B cell (primary cell): ENCODE results near the gene DNM2. TPM values are rescaled to one million over a fixed set of nuclear protein-coding genes. Genes with fewer than 3 reads are reported as not detected.

ENCODE experiments used
- ATAC-seq: fragments of 200-7000 bp; cut with Tn5 transposase; one replicate; pipeline ENCODE4 v1.10.0; 2021; ENCODE audit warnings: low read depth, mild to moderate bottlenecking, moderate number of reproducible peaks, moderate library complexity
- CTCF ChIA-PET: fragments of 350-600 bp; sonication (Branson Sonifier 250); formaldehyde crosslinking; loops from one replicate; lab custom pipeline; 2021; ENCODE audit warnings: antibody characterized with exemption, inconsistent platforms; lab: Charles Lee
- POLR2A ChIA-PET: fragments of 350-600 bp; sonication (Branson Sonifier 250); formaldehyde crosslinking; loops from one replicate; lab custom pipeline; 2021; ENCODE audit warnings: antibody characterized with exemption; lab: Charles Lee
- DNase-seq: peaks from one replicate; pipeline ENCODE4 v3.0.0; 2013
- H2AFZ ChIP-seq: 2 replicates; pipeline ENCODE4 v1.6.1; 2012; ENCODE audit warnings: mild to moderate bottlenecking, low read depth, low read length; ENCODE audit not compliant: insufficient read depth, poor library complexity, severe bottlenecking
- H3K27ac ChIP-seq, 2 donors: 1 replicate in 1 of 2; 2 replicates in 1 of 2; pipeline ENCODE4 v1.5.1; 2012 to 2013; ENCODE audit warnings: low read length in 2 of 2, mild to moderate bottlenecking in 2 of 2, moderate library complexity in 1 of 2
- H3K27me3 ChIP-seq, 4 experiments: fragments of 200-600 bp in 1 of 4; sonication (generic) in 1 of 4; replicated peaks in 1 of 4; 1 replicate in 2 of 4; 2 replicates in 2 of 4; pipeline versions ENCODE4 v1.6.1 to v1.7.0; 2013 to 2016; ENCODE audit warnings: low read length in 3 of 4, mild to moderate bottlenecking in 2 of 4, mixed read lengths in 1 of 4, moderate library complexity in 1 of 4; ENCODE audit not compliant: insufficient read depth in 4 of 4, control insufficient read depth in 3 of 4; ENCODE audit errors: control extremely low read depth in 1 of 4
- H3K36me3 ChIP-seq, 2 experiments: replicated peaks in 1 of 2; 1 replicate in 1 of 2; 2 replicates in 1 of 2; pipeline versions ENCODE4 v1.6.1 to v1.7.1; 2013; ENCODE audit warnings: low read length in 1 of 2; ENCODE audit not compliant: insufficient read depth in 2 of 2, control insufficient read depth in 1 of 2; ENCODE audit errors: control extremely low read depth in 1 of 2, extremely low read depth in 1 of 2
- H3K4me1 ChIP-seq, 2 donors: fragments of 200-600 bp in 1 of 2; sonication (generic) in 1 of 2; 1 replicate in 1 of 2; 2 replicates in 1 of 2; pipeline versions ENCODE4 v1.5.1 to v1.6.1; 2013 to 2017; ENCODE audit warnings: low read length in 2 of 2; ENCODE audit not compliant: control insufficient read depth in 2 of 2, insufficient read depth in 2 of 2
- H3K4me2 ChIP-seq: replicated peaks from 2 replicates; pipeline ENCODE3; 2012; ENCODE audit warnings: mild to moderate bottlenecking, low read depth, low read length; ENCODE audit not compliant: poor library complexity, severe bottlenecking
- H3K4me3 ChIP-seq, 5 experiments: fragments of 200-600 bp in 1 of 5; sonication (generic) in 1 of 5; 1 replicate in 3 of 5; 2 replicates in 2 of 5; pipeline versions ENCODE4 v1.5.1 to v1.7.0; 2011 to 2016; ENCODE audit warnings: low read length in 4 of 5, mild to moderate bottlenecking in 4 of 5, low read depth in 2 of 5, control low read depth in 1 of 5, moderate library complexity in 1 of 5; ENCODE audit not compliant: insufficient read depth in 1 of 5; ENCODE audit errors: control extremely low read depth in 1 of 5, extremely low read depth in 1 of 5
- H3K79me2 ChIP-seq: fragments of 200-600 bp; sonication (generic); one replicate; pipeline ENCODE4 v1.6.0; 2016; ENCODE audit warnings: low read length; ENCODE audit not compliant: control insufficient read depth, insufficient read depth
- H3K9ac ChIP-seq: fragments of 200-600 bp; sonication (generic); 2 replicates; pipeline ENCODE4 v1.6.1; 2017; ENCODE audit warnings: mild to moderate bottlenecking, low read length, moderate library complexity
- H3K9me3 ChIP-seq, 3 donors: one replicate each; pipeline versions ENCODE4 v1.6.1 to v1.7.1; 2013; ENCODE audit warnings: low read length in 2 of 3; ENCODE audit not compliant: control insufficient read depth in 2 of 3, insufficient read depth in 1 of 3; ENCODE audit errors: control extremely low read depth in 1 of 3
- H4K20me1 ChIP-seq: 2 replicates; pipeline ENCODE4 v1.6.0; 2012; ENCODE audit warnings: mild to moderate bottlenecking, low read length; ENCODE audit not compliant: insufficient read depth, control insufficient read depth, poor library complexity, severe bottlenecking
- H3K27ac Mint-ChIP-seq: one replicate; pipeline ENCODE4 v1.8.0; 2021; ENCODE audit warnings: mixed read lengths
- H3K27me3 Mint-ChIP-seq: one replicate; pipeline ENCODE4 v1.8.0; 2021; ENCODE audit warnings: mixed read lengths
- H3K4me1 Mint-ChIP-seq: one replicate; pipeline ENCODE4 v1.8.0; 2021; ENCODE audit warnings: mixed read lengths
- H3K4me3 Mint-ChIP-seq: one replicate; pipeline ENCODE4 v1.8.0; 2021; ENCODE audit warnings: mixed read lengths
- H3K9me3 Mint-ChIP-seq: one replicate; pipeline ENCODE4 v1.8.0; 2022; ENCODE audit warnings: mixed read lengths; ENCODE audit not compliant: insufficient read depth
- EZH2 ChIP-seq: IDR thresholded peaks from 2 replicates; pipeline ENCODE4 v1.6.1; 2012; ENCODE audit warnings: borderline replicate concordance, low read depth, mild to moderate bottlenecking, moderate library complexity, low read length; ENCODE audit not compliant: insufficient read depth, poor library complexity, severe bottlenecking
- WGBS: methylation state at CpG from one replicate; pipeline ENCODE4 v1.1.5; 2013; ENCODE audit warnings: missing lambda C conversion rate; ENCODE audit not compliant: insufficient coverage; 5-methylcytosine and 5-hydroxymethylcytosine counted together
- intact Hi-C: fragments of 100-400 bp; cut with micrococcal nuclease; formaldehyde crosslinking; loops from one replicate; pipeline ENCODE4 v1.10.0; 2022
- polyA plus RNA-seq: library from polyadenylated mRNA; depleted of rRNA; stranded (reverse); fragments of >200 nt; gene quantifications from 2 replicates; pipeline ENCODE4 v1.2.3, GENCODE V29; 2012
- total RNA-seq, 2 donors: library from RNA; stranded (reverse); fragments of 120-200 nt in 1 of 2; gene quantifications; 1 replicate in 1 of 2; 2 replicates in 1 of 2; pipeline versions ENCODE4 v1.2.3 to v1.2.4, GENCODE V29; 2013 to 2022
- TF ChIP-seq, protein P1 (sequence below): fragments of 200-600 bp; IDR thresholded peaks from one replicate; pipeline ENCODE4 v1.8.0; 2022; ENCODE audit warnings: antibody characterized with exemption, mild to moderate bottlenecking

Gene DNM2
- total and polyA plus RNA-seq, 2 donors (not counting 1 experiment from before 2014, with no cell fraction given): 163 to 353 TPM

DNA sequence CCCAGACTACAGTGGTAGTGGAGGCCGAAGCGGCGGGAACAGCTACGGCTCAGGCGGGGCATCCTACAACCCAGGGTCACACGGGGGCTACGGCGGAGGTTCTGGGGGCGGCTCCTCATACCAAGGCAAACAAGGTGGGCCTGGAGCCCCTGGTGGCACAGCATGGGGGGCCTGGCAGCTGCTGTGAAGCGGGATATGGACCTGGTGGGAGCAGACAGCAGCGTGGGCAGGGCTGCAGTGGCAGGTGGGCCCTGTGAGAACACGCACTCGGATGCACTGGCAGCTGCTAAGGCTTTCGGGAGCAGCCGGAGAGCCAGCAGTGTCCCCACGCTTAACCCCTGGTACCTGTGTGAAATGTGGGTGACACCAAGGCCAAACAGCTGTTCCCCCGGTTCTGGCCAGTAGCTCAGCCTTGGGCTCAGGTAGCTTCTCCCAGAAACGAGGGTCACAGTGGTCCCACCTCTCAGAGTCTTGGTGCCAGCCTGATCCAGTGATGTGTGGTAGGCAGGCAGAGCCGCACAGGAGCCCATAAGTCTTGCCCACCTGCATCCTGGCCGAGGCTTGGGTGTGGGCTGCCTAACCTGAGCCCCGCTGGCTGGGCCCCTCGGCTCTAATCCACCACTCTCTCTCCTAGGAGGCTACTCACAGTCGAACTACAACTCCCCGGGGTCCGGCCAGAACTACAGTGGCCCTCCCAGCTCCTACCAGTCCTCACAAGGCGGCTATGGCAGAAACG, 29.2 kb upstream of the DNM2 start:
- Histone ChIP-seq H3K27ac (no peak overlapping the region), H3K79me2 (peaks cover 12% of the 10 kb centered on the region), H3K9ac (no peak overlapping the region), H3K4me1 (no peaks in the 10 kb centered on the region), H3K27me3 (no peaks in the 10 kb centered on the region), H3K4me3 (no peak overlapping the region), H3K36me3 (peaks cover 0 to 65% of the 10 kb centered on the region in 2 experiments), H3K9me3 (no peaks in the 10 kb centered on the region), H2AFZ (no peak overlapping the region), H3K4me2 (no peak overlapping the region), H4K20me1 (peaks cover 70% of the 10 kb centered on the region)
- Mint-ChIP-seq H3K27me3 (no peaks in the 10 kb centered on the region), H3K27ac (no peak overlapping the region), H3K4me1 (peaks cover 3% of the 10 kb centered on the region), H3K4me3 (no peak overlapping the region), H3K9me3 (no peaks in the 10 kb centered on the region)
- POLR2A ChIA-PET: no interaction called here
- intact Hi-C loops: no loop called here
- DNase-seq (peak; percentile 25), ATAC-seq (no peak)
- TF ChIP-seq, protein P1, sequence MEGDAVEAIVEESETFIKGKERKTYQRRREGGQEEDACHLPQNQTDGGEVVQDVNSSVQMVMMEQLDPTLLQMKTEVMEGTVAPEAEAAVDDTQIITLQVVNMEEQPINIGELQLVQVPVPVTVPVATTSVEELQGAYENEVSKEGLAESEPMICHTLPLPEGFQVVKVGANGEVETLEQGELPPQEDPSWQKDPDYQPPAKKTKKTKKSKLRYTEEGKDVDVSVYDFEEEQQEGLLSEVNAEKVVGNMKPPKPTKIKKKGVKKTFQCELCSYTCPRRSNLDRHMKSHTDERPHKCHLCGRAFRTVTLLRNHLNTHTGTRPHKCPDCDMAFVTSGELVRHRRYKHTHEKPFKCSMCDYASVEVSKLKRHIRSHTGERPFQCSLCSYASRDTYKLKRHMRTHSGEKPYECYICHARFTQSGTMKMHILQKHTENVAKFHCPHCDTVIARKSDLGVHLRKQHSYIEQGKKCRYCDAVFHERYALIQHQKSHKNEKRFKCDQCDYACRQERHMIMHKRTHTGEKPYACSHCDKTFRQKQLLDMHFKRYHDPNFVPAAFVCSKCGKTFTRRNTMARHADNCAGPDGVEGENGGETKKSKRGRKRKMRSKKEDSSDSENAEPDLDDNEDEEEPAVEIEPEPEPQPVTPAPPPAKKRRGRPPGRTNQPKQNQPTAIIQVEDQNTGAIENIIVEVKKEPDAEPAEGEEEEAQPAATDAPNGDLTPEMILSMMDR: no peak
- no peak for TF ChIP-seq EZH2
- CTCF ChIA-PET: interaction anchor here (0.6 to 1.1 kb wide), 3 partner anchors 11 to 382 kb away, joined by 3 to 5 read pairs (median 3); no protein-coding TSS in a partner anchor
- 98% methylated on average over 24 of the region's 27 CpGs for WGBS

DNA sequence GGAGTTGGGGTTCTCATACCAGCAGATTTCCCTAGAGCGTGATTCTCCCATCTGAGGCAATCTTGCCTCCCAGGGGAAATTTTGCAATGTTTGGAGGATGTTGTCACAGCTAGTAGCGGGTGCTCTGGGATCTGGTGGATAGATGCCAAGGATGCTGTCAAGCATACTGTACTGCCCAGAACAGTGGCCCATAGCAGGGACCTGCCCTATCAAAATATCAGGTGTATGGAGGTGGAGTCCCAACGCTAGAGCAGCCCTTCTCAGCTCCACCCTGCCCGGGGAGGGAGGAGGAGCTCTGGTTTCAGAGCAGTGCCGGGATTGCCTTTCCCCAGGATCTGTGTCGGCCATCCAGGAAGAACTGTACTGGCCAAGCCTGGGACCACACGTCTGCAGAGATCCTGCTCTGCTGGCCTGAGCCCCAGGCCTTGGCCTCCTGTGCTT, 27.5 kb upstream of the DNM2 start:
- peak; percentile 28 for DNase-seq
- Histone ChIP-seq H3K36me3 (peaks cover 0 to 51% of the 10 kb centered on the region in 2 experiments), H3K27ac (no peak overlapping the region), H3K9ac (no peak overlapping the region), H3K27me3 (no peaks in the 10 kb centered on the region), H3K9me3 (peaks cover 0 to 2% (median 0%) of the 10 kb centered on the region in 3 donors), H2AFZ (no peak overlapping the region), H4K20me1 (peaks cover 75% of the 10 kb centered on the region), H3K4me2 (no peak overlapping the region), H3K4me1 (peaks cover 3 to 4% of the 10 kb centered on the region in 2 donors), H3K4me3 (no peak overlapping the region), H3K79me2 (peaks cover 12% of the 10 kb centered on the region)
- Mint-ChIP-seq H3K27ac (no peak overlapping the region), H3K27me3 (no peaks in the 10 kb centered on the region), H3K4me1 (peaks cover 6% of the 10 kb centered on the region), H3K4me3 (no peak overlapping the region), H3K9me3 (no peaks in the 10 kb centered on the region)
- CTCF ChIA-PET: interaction anchor here (1.0 kb wide), 1 partner anchor 33 kb away, joined by 3 read pairs; no protein-coding TSS in a partner anchor
- intact Hi-C loops: no loop called here
- WGBS: 90% methylated on average over 7 of the region's 7 CpGs
- TF ChIP-seq, protein P1: no peak
- TF ChIP-seq EZH2: no peak
- no peak for ATAC-seq
- POLR2A ChIA-PET: no interaction called here
